HG02943 (cell line): ENCODE data around the gene TRIM15.
"Not testable (repeated sequence)": the region's sequence is repeated elsewhere in the genome, so short reads cannot be mapped to it uniquely, and the experiment has no call there.

Experiments used
- ATAC-seq: cut with Tn5 transposase; IDR thresholded peaks from one replicate; pipeline ENCODE4 v1.9.1; 2021; ENCODE audit warnings: mild to moderate bottlenecking, low read depth, moderate library complexity; ENCODE audit not compliant: unreplicated experiment

TRIM15 gene

DNA sequence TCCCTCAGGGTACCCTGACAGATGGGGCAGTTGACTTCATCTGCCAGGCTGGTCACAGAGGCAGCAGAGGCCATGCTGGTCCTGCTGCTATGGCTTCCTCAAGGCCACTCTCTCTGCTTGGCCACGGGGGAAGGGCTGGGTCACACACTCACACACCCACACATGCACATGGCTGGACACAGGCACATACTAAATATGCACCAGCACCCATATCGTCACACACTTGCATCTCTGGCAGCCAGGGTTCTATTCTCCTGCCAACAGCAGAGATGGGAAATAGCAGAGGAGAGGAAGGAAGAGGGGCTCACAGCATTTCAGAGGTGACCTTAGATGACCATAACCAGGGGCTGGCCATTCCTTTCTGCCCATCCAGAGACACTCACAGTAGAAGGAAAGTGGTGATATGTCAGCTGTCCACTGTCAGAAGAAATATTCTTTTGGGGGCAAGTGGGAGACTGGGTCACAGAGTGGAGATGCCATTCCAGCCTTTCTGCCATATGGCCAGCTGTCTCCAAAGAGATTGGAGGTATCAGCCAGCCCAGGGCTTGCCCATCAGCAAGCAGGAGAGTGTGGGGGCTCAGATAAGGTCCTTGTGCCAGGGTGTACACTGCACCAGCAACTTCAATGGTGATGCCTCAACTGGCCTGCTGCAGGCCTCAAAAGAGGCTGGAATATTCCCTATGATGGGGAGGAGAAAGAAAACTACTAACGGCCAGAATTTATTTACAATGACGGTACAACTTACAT lies 2.4 kb upstream of the TRIM15 start, which contains the start of gene TRIM10:
Gene TRIM10, minus strand, starts transcription at position 427 of the 747 bp plus-strand sequence. Its CDS starts 353 bp downstream, at position 74.
- no peak for ATAC-seq

DNA sequence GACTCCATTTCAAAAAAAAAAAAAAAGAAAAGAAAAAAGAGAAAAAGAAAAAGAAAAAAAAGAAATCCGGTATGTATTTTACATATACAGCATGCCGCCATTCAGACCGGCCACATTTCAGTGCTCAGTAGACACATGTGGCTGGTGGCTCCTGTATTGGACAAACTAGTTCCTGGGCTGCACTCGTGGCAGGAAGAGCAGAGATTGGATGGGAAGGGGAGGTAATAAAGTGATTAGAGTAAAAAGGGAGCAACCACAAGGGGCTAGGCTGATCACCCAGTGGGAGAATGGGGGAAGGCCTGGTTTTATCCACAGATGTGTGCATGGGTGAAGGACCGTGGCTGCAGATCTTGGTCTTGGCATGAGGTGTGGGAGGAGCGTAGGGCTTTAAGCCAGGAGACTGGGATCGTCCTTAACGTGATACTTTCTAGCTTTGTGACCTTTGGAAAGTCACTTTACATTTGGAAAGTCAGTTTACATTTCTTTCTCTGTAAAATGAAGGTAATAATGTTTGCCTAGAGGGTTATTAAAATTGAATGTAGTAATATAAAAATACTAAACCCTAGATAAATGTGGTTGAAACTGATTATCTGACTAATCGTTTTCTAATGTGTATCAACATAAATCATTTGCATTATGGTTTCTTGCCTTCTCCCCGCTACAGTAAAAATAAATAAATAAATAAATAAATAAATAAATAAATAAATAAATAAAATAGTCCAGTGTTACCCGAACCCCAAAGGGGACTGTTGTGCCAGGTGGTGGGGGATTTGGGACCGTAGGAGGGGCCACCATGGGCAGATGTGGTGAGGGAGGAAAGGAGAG lies 869 bp upstream of the TRIM15 start:
- no peak for ATAC-seq

DNA sequence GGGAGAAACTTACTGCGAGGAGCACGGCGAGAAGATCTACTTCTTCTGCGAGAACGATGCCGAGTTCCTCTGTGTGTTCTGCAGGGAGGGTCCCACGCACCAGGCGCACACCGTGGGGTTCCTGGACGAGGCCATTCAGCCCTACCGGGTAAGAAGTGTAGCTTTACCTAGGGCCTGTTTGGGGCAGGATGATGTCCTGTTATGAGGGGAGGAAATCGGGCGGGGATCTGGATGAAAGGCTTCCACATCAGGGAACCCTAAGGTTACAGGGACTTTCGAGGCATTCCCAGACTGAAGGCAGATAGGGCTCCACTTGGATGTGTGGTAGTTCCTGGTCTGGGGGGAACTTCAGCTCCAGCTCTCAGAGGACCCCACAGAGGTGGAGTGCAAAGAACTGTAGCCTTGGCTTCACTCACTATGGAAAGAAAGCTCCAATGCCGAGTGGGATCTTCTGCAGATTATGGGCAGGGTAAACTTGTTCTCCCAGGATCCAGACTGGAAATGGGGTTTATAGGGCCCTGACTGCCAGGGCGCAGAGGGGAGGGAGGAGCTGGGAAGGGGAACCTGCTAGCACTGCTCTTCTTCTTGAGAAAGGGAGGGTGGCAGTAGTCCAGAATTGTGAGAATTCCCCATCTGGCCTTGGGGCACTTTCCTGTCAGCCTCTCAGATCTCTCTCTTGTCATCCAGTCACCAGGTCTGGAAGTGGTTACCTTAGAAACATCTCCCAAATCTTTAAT lies 740 bp downstream of the TRIM15 start:
- ATAC-seq = no peak

DNA sequence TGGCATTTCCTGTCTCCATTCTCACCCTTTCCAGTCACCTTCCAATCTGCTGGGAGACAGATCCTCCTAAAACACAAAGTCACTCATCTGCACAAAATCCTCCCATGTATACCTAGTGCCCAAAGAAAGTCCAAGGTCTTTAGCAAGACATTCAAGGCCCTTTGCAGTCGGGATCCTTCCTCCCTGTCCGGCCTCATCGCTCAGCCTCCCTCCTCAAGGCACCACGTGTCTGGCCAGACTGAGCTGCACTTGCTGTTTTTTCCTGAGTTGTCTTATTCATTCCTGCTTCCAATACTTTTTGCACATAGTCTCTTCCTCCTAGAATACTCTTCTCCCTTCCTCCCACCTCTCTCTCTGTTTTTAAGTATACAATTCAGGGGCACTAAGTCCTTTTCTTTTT lies 1.4 kb downstream of the TRIM15 start:
- no peak for ATAC-seq

DNA sequence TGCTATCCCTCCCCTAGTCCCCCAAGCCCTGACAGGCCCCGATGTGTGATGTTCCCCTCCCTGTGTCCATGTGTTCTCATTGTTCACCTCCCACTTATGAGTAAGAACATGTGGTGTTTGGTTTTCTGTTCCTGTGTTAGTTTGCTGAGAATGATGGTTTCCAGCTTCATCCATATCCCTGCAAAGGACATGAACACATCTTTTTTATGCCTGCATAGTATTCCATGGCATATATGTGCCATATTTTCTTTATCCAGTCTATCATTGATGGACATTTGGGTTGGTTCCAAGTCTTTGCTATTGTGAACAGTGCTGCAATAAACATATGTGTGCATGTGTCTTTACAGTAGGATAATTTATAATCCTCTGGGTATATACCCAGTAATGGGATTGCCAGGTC lies 1.9 kb downstream of the TRIM15 start:
- ATAC-seq = not testable (repeated sequence)

DNA sequence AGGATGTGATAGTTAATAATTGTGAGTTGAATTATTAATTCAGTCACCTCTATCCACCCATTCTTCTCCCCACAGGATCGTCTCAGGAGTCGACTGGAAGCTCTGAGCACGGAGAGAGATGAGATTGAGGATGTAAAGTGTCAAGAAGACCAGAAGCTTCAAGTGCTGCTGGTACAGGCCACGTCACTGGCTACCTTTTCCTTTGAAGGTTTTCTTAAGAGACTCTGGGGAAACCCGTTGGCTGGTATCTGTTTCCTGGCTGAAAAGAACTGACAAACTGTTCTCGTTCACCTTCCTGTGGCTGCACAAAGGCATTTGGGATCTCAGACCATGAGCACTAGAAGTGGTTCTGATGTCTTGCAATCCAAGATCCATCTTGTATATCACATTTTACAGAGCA lies 3.8 kb downstream of the TRIM15 start:
- ATAC-seq = no peak

DNA sequence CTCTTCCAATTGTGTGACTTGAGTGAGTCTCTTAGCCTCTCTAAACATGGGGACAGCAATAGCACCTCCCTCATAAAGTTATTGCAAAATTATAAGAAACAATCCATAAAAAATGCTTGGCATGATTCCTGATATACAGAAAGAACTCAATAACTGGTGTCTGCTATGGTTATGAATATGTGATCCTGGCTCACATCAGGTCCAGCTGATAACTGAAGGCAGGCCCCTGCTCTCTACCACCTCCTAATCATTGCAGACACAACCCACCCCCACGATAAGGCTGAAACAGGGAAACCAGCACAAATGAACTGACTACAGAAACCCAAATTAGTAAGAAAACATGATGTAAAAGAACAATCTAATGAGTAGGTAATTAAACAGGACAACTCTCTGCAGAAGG lies 5.4 kb downstream of the TRIM15 start:
- no peak for ATAC-seq

DNA sequence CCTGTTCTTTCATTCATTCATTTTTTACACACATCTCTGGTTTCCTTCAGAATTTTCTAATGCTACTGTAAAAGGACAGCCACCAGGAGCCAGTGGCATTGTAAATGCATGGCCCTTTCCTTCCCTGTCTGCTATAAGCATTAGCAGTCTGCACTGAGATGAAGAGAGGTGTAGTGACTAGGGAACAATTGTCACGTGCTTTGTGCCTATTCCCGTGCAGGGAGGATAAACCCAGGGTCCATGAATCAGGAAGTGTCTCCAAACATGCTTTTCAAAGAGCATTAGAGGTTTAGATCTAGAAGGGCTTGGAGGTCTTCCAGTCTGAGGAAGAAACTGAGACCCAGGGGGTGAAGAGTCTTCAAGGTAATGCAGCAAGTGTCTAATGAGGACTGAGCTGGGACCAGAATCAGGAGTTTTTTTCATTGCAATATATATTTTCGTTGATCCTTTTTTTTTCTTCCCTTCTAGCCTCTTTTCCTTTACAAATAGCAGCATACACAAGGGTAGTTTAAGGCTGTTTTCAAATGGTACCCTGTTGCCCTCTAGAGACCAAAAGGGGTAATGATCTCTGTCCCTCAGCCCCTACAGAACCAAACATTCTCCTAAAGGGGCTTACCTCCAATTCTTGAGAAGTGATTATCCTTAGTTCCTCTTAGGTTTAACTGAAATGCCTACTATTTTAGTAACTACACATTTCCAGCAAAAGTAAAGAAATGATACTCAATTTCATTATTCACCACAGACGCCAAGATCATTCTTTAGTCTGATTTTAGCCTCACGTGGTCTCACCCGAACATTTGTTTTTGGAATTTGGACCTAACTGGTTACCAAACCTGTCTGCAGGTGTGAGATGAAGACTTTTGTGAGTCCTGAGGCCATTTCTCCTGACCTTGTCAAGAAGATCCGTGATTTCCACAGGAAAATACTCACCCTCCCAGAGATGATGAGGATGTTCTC lies 6.6 kb downstream of the TRIM15 start:
- no peak for ATAC-seq

DNA sequence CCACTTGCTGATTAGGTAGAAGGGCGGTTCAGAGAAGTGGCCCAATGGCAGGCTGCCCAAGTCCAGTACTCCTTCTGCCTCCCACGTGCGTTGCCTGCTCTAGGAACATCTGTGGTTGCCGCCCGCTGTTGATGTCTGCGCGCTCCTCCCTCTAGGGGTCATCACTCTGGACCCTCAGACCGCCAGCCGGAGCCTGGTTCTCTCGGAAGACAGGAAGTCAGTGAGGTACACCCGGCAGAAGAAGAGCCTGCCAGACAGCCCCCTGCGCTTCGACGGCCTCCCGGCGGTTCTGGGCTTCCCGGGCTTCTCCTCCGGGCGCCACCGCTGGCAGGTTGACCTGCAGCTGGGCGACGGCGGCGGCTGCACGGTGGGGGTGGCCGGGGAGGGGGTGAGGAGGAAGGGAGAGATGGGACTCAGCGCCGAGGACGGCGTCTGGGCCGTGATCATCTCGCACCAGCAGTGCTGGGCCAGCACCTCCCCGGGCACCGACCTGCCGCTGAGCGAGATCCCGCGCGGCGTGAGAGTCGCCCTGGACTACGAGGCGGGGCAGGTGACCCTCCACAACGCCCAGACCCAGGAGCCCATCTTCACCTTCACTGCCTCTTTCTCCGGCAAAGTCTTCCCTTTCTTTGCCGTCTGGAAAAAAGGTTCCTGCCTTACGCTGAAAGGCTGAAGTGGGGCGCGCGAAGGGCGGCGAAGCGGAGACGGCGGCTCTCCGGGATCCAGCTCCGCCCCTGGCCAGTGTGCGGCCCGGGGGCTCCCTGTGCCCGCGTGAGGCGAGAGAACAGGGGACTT lies 8.5 kb downstream of the TRIM15 start:
- ATAC-seq = no peak

DNA sequence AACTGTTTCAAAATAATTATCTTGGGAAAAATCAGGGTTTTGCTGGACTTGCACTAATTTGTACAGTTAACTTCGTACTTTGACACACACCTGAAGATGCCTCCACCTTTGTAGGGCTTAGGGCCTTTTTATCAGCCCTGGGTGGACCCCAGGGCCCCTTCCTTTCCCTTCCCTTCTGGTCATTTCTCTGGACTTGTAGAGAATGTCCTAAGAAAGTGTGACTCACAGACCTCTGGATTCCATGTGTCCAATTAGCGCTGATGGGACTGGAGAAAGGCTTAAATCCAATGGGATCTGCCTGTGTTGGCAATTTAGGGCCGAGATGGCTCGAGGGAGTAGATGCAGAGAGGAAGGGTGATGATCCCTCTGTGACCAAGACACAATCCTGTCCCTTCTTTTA lies 9.3 kb downstream of the TRIM15 start:
- no peak for ATAC-seq

DNA sequence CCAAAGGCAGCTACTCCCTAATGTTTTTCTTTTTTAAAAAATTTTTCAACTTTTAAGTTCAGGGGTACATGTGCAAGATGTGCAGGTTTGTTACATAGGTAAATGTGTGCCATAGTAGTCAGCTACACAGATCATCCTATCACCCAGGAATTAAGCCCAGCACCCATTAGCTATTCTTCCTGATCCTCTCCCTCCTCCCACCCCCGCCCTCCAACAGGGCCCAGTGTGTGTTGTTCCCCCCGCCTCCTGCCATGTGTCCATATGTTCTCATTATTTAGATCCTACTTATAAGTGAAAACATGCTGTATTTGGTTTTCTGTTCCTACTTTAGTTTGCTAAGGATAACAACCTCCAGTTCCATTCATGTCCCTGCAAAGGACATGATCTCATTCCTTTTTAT lies 12.4 kb downstream of the TRIM15 start:
- no peak for ATAC-seq

DNA sequence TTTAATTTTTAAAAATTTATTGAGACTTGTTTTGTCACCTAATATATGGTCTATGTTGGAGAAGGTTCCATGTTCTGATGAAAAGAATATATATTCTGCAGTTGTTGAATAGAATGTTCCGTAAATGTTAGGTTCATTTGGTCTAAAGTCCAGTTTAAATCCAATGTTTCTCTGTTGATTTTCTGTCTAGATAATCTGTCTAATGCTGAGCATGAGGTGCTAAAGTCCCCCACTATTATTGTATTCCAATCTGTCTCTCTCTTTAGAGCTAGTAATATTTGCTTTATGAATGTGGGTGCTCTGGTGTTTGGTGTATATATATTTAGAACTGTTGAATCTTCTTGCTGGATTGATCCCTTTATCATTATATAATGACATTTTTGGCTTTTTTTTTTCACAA lies 15.5 kb downstream of the TRIM15 start:
- ATAC-seq = no peak

DNA sequence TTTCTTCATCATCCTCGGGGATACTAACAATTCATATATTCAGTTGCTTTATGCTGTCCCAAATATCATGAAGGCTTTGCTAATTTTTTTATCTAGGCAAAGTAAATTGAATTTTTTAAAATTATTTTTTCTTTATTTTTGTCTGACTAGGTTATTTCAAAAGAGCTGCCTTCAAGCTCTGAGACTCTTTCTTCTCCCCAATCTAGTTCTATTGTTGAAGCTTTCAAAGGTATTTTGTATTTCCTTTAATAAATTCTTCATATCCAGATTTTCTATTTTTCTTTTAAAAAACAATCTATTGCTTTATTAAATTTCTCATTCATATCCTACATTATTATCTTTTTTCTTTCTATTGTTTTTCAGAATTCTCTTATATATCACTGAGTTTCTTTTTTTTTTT lies 16.8 kb downstream of the TRIM15 start:
- ATAC-seq = no peak

DNA sequence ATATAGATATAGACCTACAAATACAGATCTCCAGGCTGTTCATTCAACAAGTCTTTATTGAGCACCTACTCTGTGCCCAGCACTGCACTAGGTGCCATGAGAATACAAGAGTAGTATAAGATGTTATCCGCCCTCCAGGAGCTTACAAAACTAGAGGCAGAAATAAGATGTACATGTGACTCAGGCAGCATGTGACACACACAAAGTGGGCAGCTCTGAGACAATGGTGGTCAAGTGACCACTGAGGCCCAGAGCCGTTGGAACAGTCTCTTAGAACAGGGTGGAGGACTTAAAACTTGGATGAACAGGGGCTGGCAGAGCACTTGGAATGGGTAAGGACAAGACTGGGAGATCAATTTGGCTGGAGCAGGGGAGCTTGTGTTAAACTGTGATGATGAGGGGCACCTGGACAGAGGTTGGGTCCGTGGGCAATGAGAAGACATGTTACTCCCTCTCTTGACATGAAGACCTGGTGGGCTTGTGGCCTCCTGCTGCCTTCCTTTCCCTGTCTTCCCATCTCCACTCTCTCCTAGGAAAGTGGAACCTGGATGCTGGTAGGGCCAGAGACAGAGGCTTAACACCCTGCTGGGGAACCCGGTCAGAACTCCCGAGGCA lies 21.2 kb downstream of the TRIM15 start:
- no peak for ATAC-seq

DNA sequence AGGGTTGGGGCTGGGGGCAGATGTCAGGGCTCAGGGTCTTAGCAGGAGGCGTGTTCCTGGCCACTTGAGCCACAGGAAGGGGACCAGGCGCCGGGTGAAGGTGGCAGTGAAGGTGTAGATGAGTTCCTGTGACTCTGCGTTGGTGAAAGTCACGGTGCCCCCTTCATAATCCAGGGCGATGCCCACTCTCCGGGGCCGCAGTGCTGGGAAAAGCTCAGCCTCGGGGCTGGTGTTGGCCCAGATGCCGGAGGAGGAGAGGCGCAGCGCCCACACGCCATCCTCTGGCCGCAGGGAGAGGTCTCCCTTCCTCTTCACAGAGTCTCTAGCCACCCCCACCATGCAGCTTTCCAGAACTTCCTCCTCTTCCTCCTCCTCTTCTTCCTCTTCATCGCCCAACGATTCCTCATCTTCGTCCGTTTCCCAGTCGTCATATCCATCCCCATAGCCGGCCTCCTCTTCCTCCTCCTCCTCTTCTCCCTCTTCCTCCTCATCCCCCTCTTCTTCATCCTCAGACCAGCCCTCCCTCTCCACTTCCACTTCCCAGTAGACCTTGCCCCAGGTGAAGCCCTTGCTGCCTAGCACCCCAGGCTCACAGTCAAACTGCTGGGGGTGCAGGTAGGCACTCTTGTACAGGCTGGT lies 22.6 kb downstream of the TRIM15 start:
- no peak for ATAC-seq

DNA sequence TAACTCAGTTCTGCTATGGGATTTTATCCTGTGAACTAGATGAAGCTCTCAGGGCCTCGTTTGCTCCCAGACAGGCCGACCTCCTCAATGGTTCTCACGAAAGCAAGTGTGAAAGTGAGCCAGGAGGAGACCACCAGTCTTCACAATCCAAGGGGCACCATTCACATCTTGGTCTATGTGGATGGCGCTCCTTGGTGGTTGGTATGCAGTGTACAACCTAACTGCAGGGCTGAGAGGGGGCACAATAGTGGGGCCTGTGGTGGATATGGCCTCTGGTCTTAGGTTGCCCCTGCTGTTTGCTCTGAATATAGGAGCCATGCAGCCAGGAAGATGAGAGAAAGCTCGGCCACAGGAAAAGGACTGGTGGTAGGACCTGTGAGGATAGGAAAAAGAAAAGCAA lies 25.2 kb downstream of the TRIM15 start:
- ATAC-seq = no peak

DNA sequence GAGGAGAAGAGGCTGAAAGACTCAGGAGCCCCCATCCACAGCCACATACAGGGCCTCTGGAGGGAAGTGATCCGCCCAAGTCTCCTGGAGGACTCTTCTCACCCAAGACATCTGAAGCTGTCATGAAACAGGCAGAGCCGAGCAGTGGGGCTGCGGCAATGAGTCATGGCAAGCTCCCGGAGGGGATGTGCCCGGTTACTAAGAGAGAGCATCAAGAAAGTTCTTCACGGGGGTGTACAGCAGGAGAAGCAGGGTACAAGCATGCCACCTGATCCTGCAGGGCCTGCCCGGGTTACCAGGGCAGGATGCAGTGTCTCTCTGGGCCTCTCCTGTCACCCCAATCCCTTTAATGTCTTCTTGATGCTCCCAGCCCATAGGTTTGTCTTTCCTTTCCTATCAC lies 28.7 kb downstream of the TRIM15 start:
- no peak for ATAC-seq
